Mucosa of rectum (tissue), 2 donors: ENCODE measurements around the gene KDM3B.
A peak's percentile ranks its signal among the peaks of the same experiment; 100 is the strongest.
"Not testable (repeated sequence)": the region's sequence is repeated elsewhere in the genome, so short reads cannot be mapped to it uniquely, and the experiment has no call there.

Experiments
- H3K27ac ChIP-seq, 2 donors: one replicate each; pipeline ENCODE4 v1.7.0; 2013; ENCODE audit warnings: inconsistent platforms in 2 of 2, low read depth in 2 of 2, low read length in 2 of 2
- H3K27me3 ChIP-seq, 2 donors: one replicate each; pipeline ENCODE4 v1.7.0; 2013; ENCODE audit warnings: low read length in 2 of 2; ENCODE audit not compliant: control insufficient read depth in 2 of 2, insufficient read depth in 2 of 2
- H3K36me3 ChIP-seq, 2 donors: one replicate each; pipeline ENCODE4 v1.7.0; 2013; ENCODE audit warnings: low read length in 2 of 2; ENCODE audit not compliant: control insufficient read depth in 2 of 2, insufficient read depth in 2 of 2
- H3K4me1 ChIP-seq, 2 donors: one replicate each; pipeline ENCODE4 v1.7.0; 2013; ENCODE audit warnings: low read length in 2 of 2, mild to moderate bottlenecking in 1 of 2; ENCODE audit not compliant: control insufficient read depth in 2 of 2, insufficient read depth in 2 of 2
- H3K4me3 ChIP-seq, 2 donors: one replicate each; pipeline ENCODE4 v1.7.0; 2013; ENCODE audit warnings: low read length in 2 of 2
- H3K9ac ChIP-seq, 2 donors: one replicate each; pipeline ENCODE4 v1.7.0; 2013; ENCODE audit warnings: low read length in 2 of 2, low read depth in 1 of 2, mild to moderate bottlenecking in 1 of 2
- H3K9me3 ChIP-seq, 2 donors: one replicate each; pipeline ENCODE4 v1.7.0; 2013; ENCODE audit warnings: low read length in 2 of 2; ENCODE audit not compliant: control insufficient read depth in 2 of 2
- donor health status: healthy.
- donor health status: Normal muscosa, but diverticular disease.

KDM3B gene, protein sequence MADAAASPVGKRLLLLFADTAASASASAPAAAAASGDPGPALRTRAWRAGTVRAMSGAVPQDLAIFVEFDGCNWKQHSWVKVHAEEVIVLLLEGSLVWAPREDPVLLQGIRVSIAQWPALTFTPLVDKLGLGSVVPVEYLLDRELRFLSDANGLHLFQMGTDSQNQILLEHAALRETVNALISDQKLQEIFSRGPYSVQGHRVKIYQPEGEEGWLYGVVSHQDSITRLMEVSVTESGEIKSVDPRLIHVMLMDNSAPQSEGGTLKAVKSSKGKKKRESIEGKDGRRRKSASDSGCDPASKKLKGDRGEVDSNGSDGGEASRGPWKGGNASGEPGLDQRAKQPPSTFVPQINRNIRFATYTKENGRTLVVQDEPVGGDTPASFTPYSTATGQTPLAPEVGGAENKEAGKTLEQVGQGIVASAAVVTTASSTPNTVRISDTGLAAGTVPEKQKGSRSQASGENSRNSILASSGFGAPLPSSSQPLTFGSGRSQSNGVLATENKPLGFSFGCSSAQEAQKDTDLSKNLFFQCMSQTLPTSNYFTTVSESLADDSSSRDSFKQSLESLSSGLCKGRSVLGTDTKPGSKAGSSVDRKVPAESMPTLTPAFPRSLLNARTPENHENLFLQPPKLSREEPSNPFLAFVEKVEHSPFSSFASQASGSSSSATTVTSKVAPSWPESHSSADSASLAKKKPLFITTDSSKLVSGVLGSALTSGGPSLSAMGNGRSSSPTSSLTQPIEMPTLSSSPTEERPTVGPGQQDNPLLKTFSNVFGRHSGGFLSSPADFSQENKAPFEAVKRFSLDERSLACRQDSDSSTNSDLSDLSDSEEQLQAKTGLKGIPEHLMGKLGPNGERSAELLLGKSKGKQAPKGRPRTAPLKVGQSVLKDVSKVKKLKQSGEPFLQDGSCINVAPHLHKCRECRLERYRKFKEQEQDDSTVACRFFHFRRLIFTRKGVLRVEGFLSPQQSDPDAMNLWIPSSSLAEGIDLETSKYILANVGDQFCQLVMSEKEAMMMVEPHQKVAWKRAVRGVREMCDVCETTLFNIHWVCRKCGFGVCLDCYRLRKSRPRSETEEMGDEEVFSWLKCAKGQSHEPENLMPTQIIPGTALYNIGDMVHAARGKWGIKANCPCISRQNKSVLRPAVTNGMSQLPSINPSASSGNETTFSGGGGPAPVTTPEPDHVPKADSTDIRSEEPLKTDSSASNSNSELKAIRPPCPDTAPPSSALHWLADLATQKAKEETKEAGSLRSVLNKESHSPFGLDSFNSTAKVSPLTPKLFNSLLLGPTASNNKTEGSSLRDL (N-terminal part only)

DNA sequence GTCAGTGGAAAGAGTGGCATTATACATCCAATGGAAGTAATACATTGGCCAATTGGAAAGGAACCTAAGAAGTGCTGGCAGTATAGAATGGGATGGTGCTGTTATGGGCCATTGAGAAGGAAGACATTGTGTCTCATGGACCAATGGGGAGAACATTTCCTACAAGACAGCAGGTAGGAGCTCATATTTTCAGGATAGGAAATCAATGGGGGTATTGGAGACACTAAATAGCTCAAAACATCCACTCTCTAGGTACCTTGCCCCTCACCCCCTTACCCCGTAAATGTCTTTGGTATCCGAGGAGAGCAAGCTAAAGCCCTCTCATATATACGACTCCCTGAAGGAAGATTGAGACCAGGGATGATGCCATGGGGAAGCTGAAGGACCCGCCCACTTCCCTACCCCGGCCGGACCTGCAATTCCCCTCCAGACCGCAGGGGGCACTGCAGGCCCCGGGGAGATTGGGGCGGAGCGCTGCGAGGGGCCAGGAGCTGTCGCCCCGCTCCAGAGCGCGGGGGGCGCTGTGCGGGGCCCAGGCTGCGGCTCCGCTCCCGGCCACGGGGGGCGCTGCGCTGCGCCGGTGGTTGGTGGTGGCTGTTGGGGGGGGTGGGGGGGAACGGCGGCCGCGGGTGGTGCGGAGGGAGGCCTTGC lies at the start of gene KDM3B:
TSS of gene KDM3B (plus strand) at position 615 of the 651 bp plus-strand sequence. CDS start 111 bp downstream, outside the sequence.
- Histone ChIP-seq H3K27me3 (no peaks in the 10 kb centered on the region), H3K9me3 (no peaks in the 10 kb centered on the region), H3K36me3 (peaks cover 2 to 10% of the 10 kb centered on the region in 2 donors), H3K9ac (peak within 1 kb of the TSS; percentile 94 to 96), H3K27ac (peak within 1 kb of the TSS; percentile 96 to 97), H3K4me1 (peaks cover 10 to 16% of the 10 kb centered on the region in 2 donors), H3K4me3 (peak within 1 kb of the TSS; percentile 76 to 83)

DNA sequence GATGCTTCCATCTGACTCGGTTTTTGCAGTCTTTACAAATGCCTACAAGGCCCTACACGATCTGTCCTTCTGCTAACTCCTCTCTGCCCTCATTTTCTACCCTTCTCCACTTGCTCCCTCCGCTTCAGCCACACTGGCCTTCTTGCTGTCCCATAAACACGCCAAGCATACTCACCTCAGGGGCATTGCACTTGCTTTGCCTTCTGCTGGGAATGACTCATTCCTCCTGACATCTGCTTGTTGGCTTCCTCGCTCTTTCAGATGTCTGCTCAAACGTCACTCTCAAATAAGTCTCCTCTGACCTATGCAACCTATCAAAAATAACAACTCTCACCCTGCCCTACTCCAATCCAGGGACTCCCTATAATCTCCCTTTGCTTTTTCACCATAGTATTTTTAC lies 49.1 kb upstream of the KDM3B start:
- Histone ChIP-seq H3K4me3 (no peak overlapping the region), H3K36me3 (no peaks in the 10 kb centered on the region), H3K9ac (no peak overlapping the region), H3K9me3 (no peaks in the 10 kb centered on the region), H3K27me3 (no peaks in the 10 kb centered on the region), H3K27ac (no peak overlapping the region), H3K4me1 (no peaks in the 10 kb centered on the region)

DNA sequence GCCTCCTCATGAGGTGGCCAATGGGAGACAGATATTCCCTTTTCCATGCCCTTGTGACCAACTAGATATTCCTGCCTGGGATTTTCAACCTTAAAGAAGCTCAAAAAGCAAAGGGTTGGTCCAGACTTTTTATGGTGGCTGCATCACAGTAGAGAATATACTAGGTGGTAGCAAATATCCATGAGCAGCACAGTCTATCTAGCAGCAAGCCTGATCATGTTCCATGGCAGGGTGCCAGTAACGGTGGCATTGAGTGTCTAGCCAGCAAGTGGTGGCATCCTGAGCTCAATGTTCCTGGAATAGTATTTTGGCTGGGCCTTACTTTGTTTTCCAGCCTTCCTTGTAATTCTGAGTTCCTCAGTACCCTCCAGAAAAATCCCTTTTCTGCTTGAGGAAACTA lies 46.7 kb upstream of the KDM3B start:
- Histone ChIP-seq H3K9me3 (no peaks in the 10 kb centered on the region), H3K4me1 (no peaks in the 10 kb centered on the region), H3K27me3 (no peaks in the 10 kb centered on the region), H3K4me3 (no peak overlapping the region), H3K27ac (no peak overlapping the region), H3K36me3 (no peaks in the 10 kb centered on the region), H3K9ac (no peak overlapping the region)

DNA sequence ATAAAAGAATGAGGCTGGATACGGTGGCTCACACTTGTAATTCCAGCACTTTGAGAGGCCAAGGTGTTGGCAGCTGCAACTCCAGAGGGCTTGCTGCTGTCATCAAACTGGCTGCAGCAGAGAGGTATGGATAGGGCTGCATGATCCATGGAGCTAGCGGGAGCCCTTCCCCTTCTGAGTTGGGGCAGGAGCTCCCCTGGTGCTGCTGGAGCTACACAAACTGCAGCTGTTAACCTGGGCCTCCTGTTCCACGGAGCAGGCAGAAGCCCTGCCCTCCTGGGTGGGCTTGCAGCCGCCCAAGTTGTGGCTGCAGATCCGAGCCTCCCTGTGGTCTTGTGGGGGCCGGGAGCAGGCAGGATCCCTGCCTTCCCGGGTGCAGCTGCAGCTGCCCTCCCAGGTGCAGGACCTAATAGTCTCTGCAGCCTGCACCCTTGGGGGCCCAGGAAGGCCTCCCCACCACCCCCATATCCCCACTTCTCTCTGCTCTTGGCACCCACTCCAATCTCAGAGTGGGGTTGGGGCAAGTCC lies 36.7 kb upstream of the KDM3B start:
- Histone ChIP-seq H3K9me3 (no peaks in the 10 kb centered on the region), H3K4me1 (no peaks in the 10 kb centered on the region), H3K4me3 (no peak overlapping the region), H3K9ac (no peak overlapping the region), H3K27ac (no peak overlapping the region), H3K36me3 (no peaks in the 10 kb centered on the region), H3K27me3 (no peaks in the 10 kb centered on the region)

DNA sequence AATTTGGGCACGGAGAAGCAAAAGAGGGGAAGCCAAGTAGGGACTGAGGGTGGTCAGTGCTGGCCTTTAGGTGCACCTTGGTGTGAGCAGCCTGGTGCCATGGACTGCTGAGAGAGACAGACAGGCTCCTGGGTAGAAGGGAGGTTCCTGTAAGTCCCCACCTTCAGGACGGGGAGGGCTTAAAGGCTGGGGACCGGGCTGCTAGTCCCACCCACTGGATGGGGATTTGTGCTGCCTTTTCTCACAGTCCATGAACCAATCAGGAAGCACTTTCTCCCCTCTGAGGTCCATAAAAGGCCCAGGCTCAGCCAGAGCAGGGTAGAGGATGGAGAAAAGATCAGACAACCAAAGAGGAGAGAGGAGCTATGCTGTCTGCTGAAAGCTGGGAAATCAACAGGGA lies 36.1 kb upstream of the KDM3B start:
- no peaks in the 10 kb centered on the region for H3K36me3 ChIP-seq
- no peaks in the 10 kb centered on the region for H3K27me3 ChIP-seq
- no peak overlapping the region for H3K27ac ChIP-seq
- H3K9me3 ChIP-seq = no peaks in the 10 kb centered on the region
- no peaks in the 10 kb centered on the region for H3K4me1 ChIP-seq
- H3K4me3 ChIP-seq = no peak overlapping the region
- H3K9ac ChIP-seq = no peak overlapping the region

DNA sequence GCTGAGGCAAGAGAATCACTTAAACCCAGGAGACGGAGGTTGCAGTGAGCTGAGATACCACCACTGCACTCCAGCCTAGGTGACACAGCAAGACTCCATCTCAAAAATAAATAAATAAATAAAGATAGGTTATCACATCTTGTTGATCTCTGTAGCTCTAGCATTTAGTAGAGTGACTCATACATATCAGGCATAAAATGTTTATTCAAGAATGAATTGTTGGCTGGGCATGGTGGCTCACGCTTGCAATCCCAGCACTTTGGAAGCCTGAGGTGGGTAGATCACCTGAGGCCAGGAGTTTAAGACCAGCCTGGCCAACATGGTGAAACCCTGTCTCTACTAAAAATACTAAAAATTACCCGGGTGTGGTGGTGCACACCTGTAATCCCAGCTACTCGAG lies 34.3 kb upstream of the KDM3B start:
- not testable (repeated sequence) for H3K9ac ChIP-seq, H3K4me3 ChIP-seq, H3K27ac ChIP-seq, H3K4me1 ChIP-seq, H3K36me3 ChIP-seq, H3K9me3 ChIP-seq, H3K27me3 ChIP-seq

DNA sequence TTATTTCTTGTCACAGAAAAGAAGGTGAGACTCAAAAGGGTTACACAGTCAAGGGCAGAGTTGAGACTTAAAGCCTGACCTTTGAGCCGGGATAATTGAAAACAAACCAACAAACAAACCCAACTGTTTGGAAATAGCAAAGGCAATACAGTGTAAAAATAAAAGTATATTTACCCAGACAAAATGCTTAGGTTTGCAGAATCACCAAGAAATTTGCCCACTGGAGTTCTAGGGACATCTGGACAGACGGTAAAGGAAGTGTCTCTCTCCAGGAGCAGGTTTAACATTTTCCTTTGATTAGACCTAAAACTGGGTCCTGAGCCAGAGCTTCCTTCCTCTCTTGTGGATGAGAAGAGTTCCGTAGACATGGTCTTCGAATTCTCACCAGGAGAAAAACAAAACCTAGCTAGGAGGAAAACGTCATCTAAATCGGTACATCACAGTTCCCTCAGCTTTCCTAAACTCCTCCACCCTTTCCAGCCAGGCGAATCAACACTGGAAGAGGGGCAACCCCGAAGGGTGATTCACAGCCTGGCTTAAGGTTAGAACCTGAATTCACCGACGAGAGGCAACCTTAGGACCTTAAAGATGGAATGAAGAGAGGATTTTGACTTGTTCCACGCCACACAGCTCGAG lies 21.6 kb upstream of the KDM3B start:
- H3K27ac ChIP-seq = no peak overlapping the region
- H3K9ac ChIP-seq = peak overlapping the region; percentile 5 to 38
- H3K9me3 ChIP-seq = no peaks in the 10 kb centered on the region

DNA sequence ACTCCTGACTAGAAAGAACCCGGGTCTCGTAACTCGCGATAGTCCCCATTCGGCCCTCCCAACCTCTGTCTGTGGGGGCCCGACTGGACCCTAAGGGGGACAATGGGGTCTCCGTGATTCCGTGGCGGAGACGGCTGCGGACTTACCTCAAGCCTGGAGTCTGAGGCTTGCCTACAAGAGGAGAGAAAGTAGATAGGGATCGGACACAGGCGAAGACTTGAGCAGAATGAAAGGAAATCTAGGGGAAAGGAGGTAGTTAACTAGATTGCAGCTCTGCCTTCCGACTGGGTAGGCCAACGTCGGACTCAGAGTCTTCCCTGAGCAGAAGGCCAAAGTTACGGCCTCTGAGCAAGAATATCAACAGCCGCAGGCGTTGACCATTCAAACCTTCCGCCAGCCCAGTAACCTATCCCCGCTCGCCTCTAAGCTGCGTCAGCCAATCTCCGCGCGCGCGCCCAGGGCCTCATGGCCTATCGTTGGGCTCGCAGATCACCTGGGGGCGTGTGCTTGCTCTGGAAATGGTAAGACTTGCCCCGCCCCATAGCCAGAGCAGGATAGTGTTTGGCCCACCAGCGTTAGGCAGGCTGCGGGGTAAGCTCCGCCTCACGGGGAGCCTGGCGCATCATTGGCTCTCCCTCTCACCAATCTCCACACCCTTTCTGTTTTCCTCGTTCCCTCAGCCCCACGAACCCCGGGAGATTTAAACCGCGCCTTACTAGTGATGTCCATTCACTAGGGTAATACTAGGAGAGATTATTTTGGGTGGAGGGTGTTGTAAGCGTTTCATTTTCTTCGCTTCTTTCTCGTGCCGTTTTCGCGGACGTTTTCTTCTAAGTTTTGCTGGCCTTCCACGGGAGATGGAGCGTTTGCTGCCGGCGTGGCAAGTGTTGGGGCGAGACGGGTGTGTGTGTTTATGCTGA lies 20.8 kb upstream of the KDM3B start, which contains the start of gene CDC25C:
TSS of gene CDC25C (minus strand) at position 356 of the 920 bp plus-strand sequence. CDS start 624 bp downstream, outside the sequence.
- no peaks in the 10 kb centered on the region for H3K36me3 ChIP-seq
- H3K27me3 ChIP-seq = no peaks in the 10 kb centered on the region
- peaks cover 14% of the 10 kb centered on the region in 2 donors for H3K4me1 ChIP-seq
- no peaks in the 10 kb centered on the region for H3K9me3 ChIP-seq
- peak within 1 kb of the TSS; percentile 15 to 38 for H3K9ac ChIP-seq
- peak within 1 kb of the TSS; percentile 82 to 94 for H3K4me3 ChIP-seq
- H3K27ac ChIP-seq = no peak within 1 kb of the TSS

More for the DNA sequence above, 21.6 kb upstream of the KDM3B start:
- no peaks in the 10 kb centered on the region for H3K27me3 ChIP-seq
- no peaks in the 10 kb centered on the region for H3K36me3 ChIP-seq
- H3K4me1 ChIP-seq = peaks cover 14% of the 10 kb centered on the region in 2 donors
- peak overlapping the region; percentile 82 to 94 for H3K4me3 ChIP-seq
